NCI-H2196 treated with DMSO at 0.1 percent for 48 hours (cell line): ENCODE measurements around the gene ADAMTS20.
"Not testable (repeated sequence)": the region's sequence is repeated elsewhere in the genome, so short reads cannot be mapped to it uniquely, and the experiment has no call there.

ENCODE experiments used
- DNase-seq: peaks from one replicate; lab custom pipeline; 2025; ENCODE audit not compliant: unreplicated experiment; lab: John Stamatoyannopoulos, UW

ADAMTS20 gene, protein sequence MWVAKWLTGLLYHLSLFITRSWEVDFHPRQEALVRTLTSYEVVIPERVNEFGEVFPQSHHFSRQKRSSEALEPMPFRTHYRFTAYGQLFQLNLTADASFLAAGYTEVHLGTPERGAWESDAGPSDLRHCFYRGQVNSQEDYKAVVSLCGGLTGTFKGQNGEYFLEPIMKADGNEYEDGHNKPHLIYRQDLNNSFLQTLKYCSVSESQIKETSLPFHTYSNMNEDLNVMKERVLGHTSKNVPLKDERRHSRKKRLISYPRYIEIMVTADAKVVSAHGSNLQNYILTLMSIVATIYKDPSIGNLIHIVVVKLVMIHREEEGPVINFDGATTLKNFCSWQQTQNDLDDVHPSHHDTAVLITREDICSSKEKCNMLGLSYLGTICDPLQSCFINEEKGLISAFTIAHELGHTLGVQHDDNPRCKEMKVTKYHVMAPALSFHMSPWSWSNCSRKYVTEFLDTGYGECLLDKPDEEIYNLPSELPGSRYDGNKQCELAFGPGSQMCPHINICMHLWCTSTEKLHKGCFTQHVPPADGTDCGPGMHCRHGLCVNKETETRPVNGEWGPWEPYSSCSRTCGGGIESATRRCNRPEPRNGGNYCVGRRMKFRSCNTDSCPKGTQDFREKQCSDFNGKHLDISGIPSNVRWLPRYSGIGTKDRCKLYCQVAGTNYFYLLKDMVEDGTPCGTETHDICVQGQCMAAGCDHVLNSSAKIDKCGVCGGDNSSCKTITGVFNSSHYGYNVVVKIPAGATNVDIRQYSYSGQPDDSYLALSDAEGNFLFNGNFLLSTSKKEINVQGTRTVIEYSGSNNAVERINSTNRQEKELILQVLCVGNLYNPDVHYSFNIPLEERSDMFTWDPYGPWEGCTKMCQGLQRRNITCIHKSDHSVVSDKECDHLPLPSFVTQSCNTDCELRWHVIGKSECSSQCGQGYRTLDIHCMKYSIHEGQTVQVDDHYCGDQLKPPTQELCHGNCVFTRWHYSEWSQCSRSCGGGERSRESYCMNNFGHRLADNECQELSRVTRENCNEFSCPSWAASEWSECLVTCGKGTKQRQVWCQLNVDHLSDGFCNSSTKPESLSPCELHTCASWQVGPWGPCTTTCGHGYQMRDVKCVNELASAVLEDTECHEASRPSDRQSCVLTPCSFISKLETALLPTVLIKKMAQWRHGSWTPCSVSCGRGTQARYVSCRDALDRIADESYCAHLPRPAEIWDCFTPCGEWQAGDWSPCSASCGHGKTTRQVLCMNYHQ (N-terminal part only)

DNA sequence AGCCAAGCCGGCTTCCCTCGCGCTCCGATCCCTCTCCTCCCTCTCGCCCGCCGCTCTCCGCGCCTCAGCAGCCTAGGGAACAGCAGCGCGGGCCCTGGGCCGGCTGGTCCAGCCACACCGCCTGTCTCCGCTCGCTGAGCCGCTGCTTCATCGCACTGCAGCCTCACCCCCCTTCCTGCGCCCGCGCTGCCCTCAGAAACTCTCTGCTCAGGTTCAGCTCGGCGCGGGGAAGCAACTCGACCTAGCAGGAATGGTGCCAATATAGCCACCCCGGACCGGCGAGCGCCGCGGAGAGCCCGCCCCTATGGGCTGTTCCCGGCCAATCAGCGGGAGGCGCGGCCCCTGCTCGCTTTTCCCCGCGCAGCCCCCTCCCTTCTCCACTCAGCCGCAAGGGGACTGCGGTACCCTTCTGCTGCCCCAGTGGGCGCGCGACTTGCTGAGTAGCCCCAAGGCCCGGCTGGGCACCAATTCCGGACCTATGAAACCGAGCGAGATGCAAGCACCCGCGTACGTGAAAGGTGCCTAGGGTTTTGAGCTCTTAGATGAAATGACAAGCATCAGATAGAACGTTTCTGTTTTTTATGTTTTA is at the start of gene ADAMTS20:
TSS of gene ADAMTS20 (minus strand) at position 233 of the 589 bp plus-strand sequence. CDS start 282 bp downstream, outside the sequence.
- no peak for DNase-seq

DNA sequence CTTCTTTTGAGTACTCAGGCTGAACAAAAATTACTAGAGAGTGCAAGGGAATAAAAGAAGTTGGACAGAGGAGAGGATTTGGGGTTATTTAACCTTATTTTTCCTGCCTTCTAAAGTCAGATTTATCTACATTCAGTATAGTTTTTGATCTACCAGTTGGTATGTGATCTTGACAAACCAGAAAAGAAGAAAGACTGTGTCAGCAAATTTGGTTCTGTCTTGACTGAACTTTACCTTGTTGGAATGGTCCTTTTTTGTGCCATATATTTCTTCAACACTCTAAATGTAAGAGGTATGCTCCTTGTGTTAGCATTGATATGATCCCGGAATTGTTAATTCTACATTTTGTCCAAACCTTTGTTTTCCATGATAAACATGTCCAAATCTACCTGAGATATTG is 47.7 kb upstream of the ADAMTS20 start:
- no peak for DNase-seq

DNA sequence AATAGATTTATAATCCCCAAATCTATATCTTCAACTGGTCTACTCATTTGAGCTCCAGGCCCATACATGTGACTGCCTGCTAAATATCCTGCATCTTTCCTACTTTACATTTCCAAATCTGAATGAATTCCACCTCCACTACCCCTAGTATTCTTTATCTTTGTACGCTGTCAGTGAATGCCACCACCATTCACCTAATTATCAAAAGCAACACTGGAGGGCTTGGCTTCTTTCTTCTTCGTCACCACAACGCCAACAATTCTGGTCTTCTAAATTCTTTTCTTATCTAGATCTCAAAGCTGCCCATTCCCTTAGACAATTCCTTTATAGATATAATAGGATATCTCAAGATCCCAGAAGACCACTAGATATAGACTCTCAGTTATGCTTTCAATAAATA is 47.1 kb upstream of the ADAMTS20 start:
- DNase-seq, result no peak

- no peak for DNase-seq
Measured at GRCh38 chr12:43590307-43590706, 38.3 kb upstream of the ADAMTS20 start.

- no peak for DNase-seq
Measured at GRCh38 chr12:43586646-43587245, 34.7 kb upstream of the ADAMTS20 start.

GRCh38 chr12:43585676-43586075 is 33.7 kb upstream of the ADAMTS20 start:
- no peak for DNase-seq

GRCh38 chr12:43580601-43581000 is 28.6 kb upstream of the ADAMTS20 start:
- DNase-seq, result no peak

GRCh38 chr12:43579206-43579605 is 27.2 kb upstream of the ADAMTS20 start:
- no peak for DNase-seq

DNA sequence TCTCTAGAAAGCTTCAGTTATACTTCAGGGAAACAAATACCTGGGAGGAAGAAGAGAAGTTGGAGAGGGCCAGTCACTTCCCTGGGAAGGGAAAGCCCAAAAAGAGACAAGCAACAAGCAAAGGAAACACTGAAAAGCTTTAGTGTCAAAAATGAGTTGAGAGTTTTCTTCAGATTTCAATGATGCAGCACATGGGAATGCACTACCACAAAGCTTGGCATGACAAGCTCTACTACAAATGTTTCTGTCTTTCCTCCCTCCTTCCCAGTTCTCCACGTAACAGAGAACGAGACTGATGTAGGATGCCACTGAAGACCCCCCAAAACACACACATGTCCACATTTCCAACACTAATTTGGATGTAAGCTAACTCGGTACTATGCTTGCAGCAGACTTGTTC is 26.8 kb upstream of the ADAMTS20 start:
- DNase-seq, result no peak

GRCh38 chr12:43577381-43577780 is 25.4 kb upstream of the ADAMTS20 start:
- no peak for DNase-seq

- DNase-seq, result no peak
Measured at GRCh38 chr12:43576162-43576561, 24.2 kb upstream of the ADAMTS20 start.

GRCh38 chr12:43571885-43572284 is 19.9 kb upstream of the ADAMTS20 start:
- no peak for DNase-seq

GRCh38 chr12:43556057-43556456 is 4.1 kb upstream of the ADAMTS20 start:
- no peak for DNase-seq

- no peak for DNase-seq
Measured at GRCh38 chr12:43551279-43551970, 578 bp downstream of the ADAMTS20 start.

DNA sequence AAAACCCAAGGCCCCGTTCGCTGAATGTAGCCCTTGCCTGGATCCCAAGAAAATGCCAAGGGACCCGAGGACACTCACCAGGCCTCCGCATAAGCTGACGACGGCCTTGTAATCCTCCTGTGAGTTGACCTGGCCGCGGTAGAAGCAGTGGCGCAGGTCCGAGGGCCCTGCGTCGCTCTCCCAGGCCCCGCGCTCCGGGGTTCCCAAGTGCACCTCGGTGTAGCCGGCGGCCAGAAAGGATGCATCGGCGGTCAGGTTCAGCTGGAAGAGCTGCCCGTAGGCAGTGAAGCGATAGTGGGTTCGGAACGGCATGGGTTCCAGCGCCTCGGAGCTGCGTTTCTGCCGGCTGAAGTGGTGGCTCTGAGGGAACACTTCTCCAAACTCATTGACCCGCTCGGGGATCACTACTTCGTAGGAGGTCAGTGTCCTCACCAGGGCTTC is 1.2 kb downstream of the ADAMTS20 start:
- no peak for DNase-seq

- no peak for DNase-seq
Measured at GRCh38 chr12:43544703-43545102, 7.3 kb downstream of the ADAMTS20 start.

GRCh38 chr12:43540470-43540869 is 11.5 kb downstream of the ADAMTS20 start:
- no peak for DNase-seq

DNA sequence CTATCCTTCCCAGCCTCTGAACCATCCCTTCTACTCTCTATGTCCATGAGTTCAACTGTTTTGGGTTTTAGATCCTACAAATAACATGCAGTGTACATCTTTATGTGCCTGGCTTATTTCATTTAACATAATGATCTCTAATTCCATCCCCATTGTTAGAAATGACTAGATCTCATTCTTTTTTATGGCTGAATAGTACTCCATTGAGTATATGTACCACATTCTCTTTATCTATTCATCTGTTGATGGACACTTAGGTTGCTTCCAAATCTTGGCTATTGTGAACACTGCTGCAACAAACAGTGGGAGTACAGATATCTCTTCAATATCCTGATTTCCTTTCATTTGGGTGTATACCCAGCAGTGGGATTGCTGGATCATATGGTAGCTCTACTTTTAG is 14.3 kb downstream of the ADAMTS20 start:
- not testable (repeated sequence) for DNase-seq

DNA sequence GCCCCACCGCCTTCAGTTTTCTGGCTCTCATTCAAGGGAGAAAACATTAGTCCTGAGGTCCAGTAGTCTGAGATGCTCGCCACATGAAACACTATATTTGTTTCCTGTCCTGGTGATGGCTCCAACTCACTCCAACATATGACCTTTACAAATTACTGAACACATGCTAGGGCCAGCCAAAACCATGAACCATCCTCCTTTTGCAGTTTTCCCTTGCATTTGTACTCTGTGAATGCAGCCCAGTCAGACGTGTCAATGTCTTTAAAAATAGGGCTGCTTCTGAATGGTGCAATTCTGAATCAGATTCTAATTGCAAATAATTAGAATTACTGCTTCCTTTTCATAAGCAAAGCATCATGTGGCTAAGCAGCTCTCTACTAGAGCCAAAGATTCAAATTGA is 36.0 kb downstream of the ADAMTS20 start:
- DNase-seq, result no peak

GRCh38 chr12:43501703-43502102 is 50.3 kb downstream of the ADAMTS20 start:
- no peak for DNase-seq
